Measurements from ENCODE around the gene KMT5B.

The KMT5B gene

GRCh38 chr11:68173926-68174325, 39.2 kb downstream of the KMT5B start:
- TF ChIP-seq, protein P1, sequence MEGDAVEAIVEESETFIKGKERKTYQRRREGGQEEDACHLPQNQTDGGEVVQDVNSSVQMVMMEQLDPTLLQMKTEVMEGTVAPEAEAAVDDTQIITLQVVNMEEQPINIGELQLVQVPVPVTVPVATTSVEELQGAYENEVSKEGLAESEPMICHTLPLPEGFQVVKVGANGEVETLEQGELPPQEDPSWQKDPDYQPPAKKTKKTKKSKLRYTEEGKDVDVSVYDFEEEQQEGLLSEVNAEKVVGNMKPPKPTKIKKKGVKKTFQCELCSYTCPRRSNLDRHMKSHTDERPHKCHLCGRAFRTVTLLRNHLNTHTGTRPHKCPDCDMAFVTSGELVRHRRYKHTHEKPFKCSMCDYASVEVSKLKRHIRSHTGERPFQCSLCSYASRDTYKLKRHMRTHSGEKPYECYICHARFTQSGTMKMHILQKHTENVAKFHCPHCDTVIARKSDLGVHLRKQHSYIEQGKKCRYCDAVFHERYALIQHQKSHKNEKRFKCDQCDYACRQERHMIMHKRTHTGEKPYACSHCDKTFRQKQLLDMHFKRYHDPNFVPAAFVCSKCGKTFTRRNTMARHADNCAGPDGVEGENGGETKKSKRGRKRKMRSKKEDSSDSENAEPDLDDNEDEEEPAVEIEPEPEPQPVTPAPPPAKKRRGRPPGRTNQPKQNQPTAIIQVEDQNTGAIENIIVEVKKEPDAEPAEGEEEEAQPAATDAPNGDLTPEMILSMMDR (IDR thresholded peaks at IDR 0.05; ENCODE audit: low read depth, low read length), result no peak
- in situ Hi-C loops (cut with HindIII; ENCODE audit: low sequenced_read_pairs), result no loop called here
- H3K4me3 ChIP-seq (ENCODE audit: low read depth, low read length), result no peak overlapping the region
- no peak for DNase-seq (ENCODE audit: low read depth, low spot score)

DNA sequence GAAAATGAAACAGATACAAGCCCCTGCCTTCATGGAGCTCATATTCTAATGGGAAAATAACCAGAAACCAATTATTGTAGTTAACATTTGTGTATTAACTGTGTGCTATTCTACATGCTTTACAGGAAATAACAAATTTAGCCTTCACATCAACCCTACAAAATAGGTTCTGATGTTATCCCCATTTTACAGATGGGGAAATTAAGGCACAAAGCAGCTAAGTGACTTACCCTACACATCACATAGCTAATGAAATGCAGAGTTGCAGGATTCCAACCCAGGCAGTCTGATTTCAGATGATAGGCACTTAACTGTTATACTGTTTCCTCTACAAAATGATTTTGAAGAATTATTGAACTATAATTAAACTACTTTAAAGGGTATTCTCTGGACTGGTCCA, 43.7 kb downstream of the KMT5B start:
- H3K4me3 ChIP-seq (ENCODE audit: low read depth, low read length), result no peak overlapping the region
- in situ Hi-C loops (cut with HindIII; ENCODE audit: low sequenced_read_pairs), result no loop called here
- DNase-seq (ENCODE audit: low read depth, low spot score), result no peak
- TF ChIP-seq, protein P1 (IDR thresholded peaks at IDR 0.05; ENCODE audit: low read depth, low read length), result no peak

- TF ChIP-seq, protein P1 (IDR thresholded peaks at IDR 0.05; ENCODE audit: low read depth, low read length), result no peak
- H3K4me3 ChIP-seq (ENCODE audit: low read depth, low read length), result no peak overlapping the region
- in situ Hi-C loops (cut with HindIII; ENCODE audit: low sequenced_read_pairs), result no loop called here
- no peak for DNase-seq (ENCODE audit: low read depth, low spot score)
These were observed 44.4 kb downstream of the KMT5B start for GRCh38 chr11:68168694-68169093.

GRCh38 chr11:68167474-68167873, 45.6 kb downstream of the KMT5B start:
- in situ Hi-C loops (cut with HindIII; ENCODE audit: low sequenced_read_pairs), result no loop called here
- DNase-seq (ENCODE audit: low read depth, low spot score), result no peak

GRCh38 chr11:68166969-68167368, 46.1 kb downstream of the KMT5B start:
- H3K4me3 ChIP-seq (ENCODE audit: low read depth, low read length), result no peak overlapping the region
- in situ Hi-C loops (cut with HindIII; ENCODE audit: low sequenced_read_pairs), result no loop called here
- DNase-seq (ENCODE audit: low read depth, low spot score), result no peak
- TF ChIP-seq, protein P1 (IDR thresholded peaks at IDR 0.05; ENCODE audit: low read depth, low read length), result no peak

More at GRCh38 chr11:68167474-68167873, 45.6 kb downstream of the KMT5B start:
- no peak overlapping the region for H3K4me3 ChIP-seq (ENCODE audit: low read depth, low read length)
- TF ChIP-seq, protein P1 (IDR thresholded peaks at IDR 0.05; ENCODE audit: low read depth, low read length), result no peak

GRCh38 chr11:68165601-68166000, 47.5 kb downstream of the KMT5B start:
- no peak overlapping the region for H3K4me3 ChIP-seq (ENCODE audit: low read depth, low read length)
- DNase-seq (ENCODE audit: low read depth, low spot score), result no peak
- TF ChIP-seq, protein P1 (IDR thresholded peaks at IDR 0.05; ENCODE audit: low read depth, low read length), result no peak
- in situ Hi-C loops (cut with HindIII; ENCODE audit: low sequenced_read_pairs), result no loop called here

DNA sequence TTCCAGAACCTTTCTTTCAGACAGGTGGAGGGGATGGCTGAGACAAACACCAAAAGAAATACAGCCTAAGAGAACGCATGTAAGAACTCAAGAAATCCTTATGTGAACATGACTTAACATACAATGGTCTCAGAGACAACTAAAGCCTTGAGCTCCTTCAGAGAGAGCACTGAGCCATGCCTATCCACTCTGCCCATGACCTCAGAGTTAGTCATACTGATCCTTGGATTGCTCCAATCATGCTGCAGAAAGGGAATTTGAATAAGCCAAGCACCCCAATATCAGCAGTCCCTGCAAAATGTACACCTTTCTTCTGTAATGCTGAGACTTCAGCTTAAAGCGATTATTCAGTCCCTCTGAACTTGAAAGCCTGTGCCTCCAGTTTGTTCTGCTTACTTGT, 48.7 kb downstream of the KMT5B start:
- no peak overlapping the region for H3K4me3 ChIP-seq (ENCODE audit: low read depth, low read length)
- peak; percentile 36 for DNase-seq (ENCODE audit: low read depth, low spot score)
- in situ Hi-C loops (cut with HindIII; ENCODE audit: low sequenced_read_pairs), result no loop called here
- TF ChIP-seq, protein P1 (IDR thresholded peaks at IDR 0.05; ENCODE audit: low read depth, low read length), result no peak

All from astrocyte of the spinal cord (primary cell).